GM23338 (cell line): ENCODE measurements around the gene SLC8A1. TPM values are rescaled to one million over a fixed set of nuclear protein-coding genes. Genes with fewer than 3 reads are reported as not detected.

Experiments used
- ATAC-seq: fragments of 200-7000 bp; cut with Tn5 transposase; 3 replicates; pipeline ENCODE4 v1.9.1; 2020
- DNase-seq: peaks from one replicate; pipeline ENCODE4 v3.0.0-alpha.2; 2015; ENCODE audit warnings: low spot score
- H2AFZ ChIP-seq: fragments of 200-600 bp; sonication (generic); 2 replicates; pipeline ENCODE4 v1.8.0; 2016; ENCODE audit warnings: antibody characterized with exemption, mild to moderate bottlenecking, moderate library complexity
- H3F3A ChIP-seq: fragments of 200-600 bp; sonication (generic); replicated peaks from 2 replicates; pipeline ENCODE4 v1.8.0; 2017; ENCODE audit warnings: antibody characterized with exemption, mixed run types, low read depth
- H3K27ac ChIP-seq: fragments of 200-600 bp; sonication (generic); 2 replicates; pipeline ENCODE4 v1.6.1; 2016; ENCODE audit warnings: low read depth
- H3K27me3 ChIP-seq: fragments of 200-600 bp; sonication (generic); 2 replicates; pipeline ENCODE4 v1.8.0; 2016; ENCODE audit warnings: mild to moderate bottlenecking, mixed run types, moderate library complexity; ENCODE audit not compliant: insufficient read depth
- H3K36me3 ChIP-seq: fragments of 200-600 bp; sonication (generic); 2 replicates; pipeline ENCODE4 v1.8.0; 2016; ENCODE audit warnings: mild to moderate bottlenecking; ENCODE audit not compliant: insufficient read depth
- H3K4me1 ChIP-seq: fragments of 200-600 bp; sonication (generic); 2 replicates; pipeline ENCODE4 v1.8.0; 2016; ENCODE audit warnings: mild to moderate bottlenecking, moderate library complexity; ENCODE audit not compliant: insufficient read depth
- H3K4me2 ChIP-seq: fragments of 200-600 bp; sonication (generic); 2 replicates; pipeline ENCODE4 v1.7.1; 2017; ENCODE audit warnings: mixed run types
- H3K4me3 ChIP-seq: fragments of 200-600 bp; sonication (generic); 2 replicates; pipeline ENCODE4 v1.6.1; 2016; ENCODE audit warnings: mixed run types
- H3K79me2 ChIP-seq: fragments of 200-600 bp; sonication (generic); replicated peaks from 2 replicates; pipeline ENCODE4 v1.8.0; 2017; ENCODE audit warnings: mild to moderate bottlenecking; ENCODE audit not compliant: insufficient read depth
- H3K9me2 ChIP-seq: fragments of 200-600 bp; sonication (generic); 2 replicates; pipeline ENCODE4 v1.8.0; 2017; ENCODE audit not compliant: insufficient read depth
- H4K20me1 ChIP-seq: fragments of 200-600 bp; sonication (generic); replicated peaks from 2 replicates; pipeline ENCODE4 v1.8.0; 2017; ENCODE audit warnings: mild to moderate bottlenecking; ENCODE audit not compliant: insufficient read depth
- H3K27ac Mint-ChIP-seq: 2 replicates; pipeline ENCODE4 v1.8.0; 2020; ENCODE audit warnings: inconsistent platforms, mild to moderate bottlenecking, moderate library complexity, mixed read lengths
- H3K27me3 Mint-ChIP-seq: 3 replicates; pipeline ENCODE4 v1.8.0; 2022; ENCODE audit warnings: low read depth, mild to moderate bottlenecking, moderate library complexity, mixed read lengths, inconsistent platforms; ENCODE audit not compliant: insufficient read depth, poor library complexity
- H3K36me3 Mint-ChIP-seq: 3 replicates; pipeline ENCODE4 v1.8.0; 2021; ENCODE audit warnings: low read depth, mild to moderate bottlenecking, inconsistent platforms, moderate library complexity, mixed read lengths
- H3K4me1 Mint-ChIP-seq: 3 replicates; pipeline ENCODE4 v1.8.0; 2020; ENCODE audit warnings: mild to moderate bottlenecking, inconsistent platforms, mixed read lengths
- H3K4me3 Mint-ChIP-seq: 3 replicates; pipeline ENCODE4 v1.8.0; 2021; ENCODE audit warnings: moderate library complexity, mild to moderate bottlenecking, inconsistent platforms, mixed read lengths
- H3K9me3 Mint-ChIP-seq: 3 replicates; pipeline ENCODE4 v1.8.0; 2020; ENCODE audit warnings: moderate library complexity, mild to moderate bottlenecking, inconsistent platforms, mixed read lengths
- EZH2 ChIP-seq: fragments of 200-600 bp; sonication (generic); IDR thresholded peaks from one replicate; pipeline ENCODE4 v1.8.0; 2017; ENCODE audit warnings: antibody characterized with exemption, mild to moderate bottlenecking, low read depth; ENCODE audit not compliant: unreplicated experiment
- POLR2AphosphoS5 ChIP-seq: IDR thresholded peaks from 2 replicates; pipeline ENCODE4 v1.6.1; 2016; ENCODE audit warnings: antibody characterized with exemption, low read depth
- ZNF114 ChIP-seq: fragments of 250-450 bp; sonication (Bioruptor Pico); IDR thresholded peaks from 2 replicates; pipeline ENCODE4 v1.5.0; 2020; ENCODE audit warnings: mild to moderate bottlenecking, moderate library complexity
- ZNF331 ChIP-seq: fragments of 250-450 bp; sonication (Bioruptor Pico); IDR thresholded peaks from 2 replicates; pipeline ENCODE4 v1.5.0; 2020; ENCODE audit warnings: low read depth, mild to moderate bottlenecking, moderate library complexity
- polyA plus RNA-seq: library from polyadenylated mRNA; unstranded; fragments of >200 nt; fragmentation: Nextera tagmentation; extraction: Ambion mirVana; gene quantifications from 2 replicates; pipeline ENCODE4 v1.2.1, GENCODE V29; 2016
- total RNA-seq: library from RNA; depleted of rRNA; stranded (reverse); fragments of >200 nt; shearing (Covaris generic); gene quantifications from 2 replicates; pipeline ENCODE4 v1.2.3, GENCODE V29; 2014
- TF ChIP-seq, protein P1 (sequence below): fragments of 250-450 bp; sonication (Bioruptor Pico); IDR thresholded peaks from 2 replicates; pipeline ENCODE4 v1.5.0; 2020; ENCODE audit warnings: mild to moderate bottlenecking, moderate library complexity
- TF ChIP-seq, protein P2 (sequence below), 2 experiments: fragments of 200-600 bp in 1 of 2; sonication (generic) in 1 of 2; conservative IDR thresholded peaks; 2 replicates each; pipeline versions ENCODE4 v1.5.1 to v1.6.1; 2016 to 2017; ENCODE audit warnings: antibody characterized with exemption in 2 of 2, low read depth in 2 of 2, mild to moderate bottlenecking in 2 of 2, moderate library complexity in 1 of 2

The SLC8A1 gene
- total and polyA plus RNA-seq, 2 experiments from 2014 or later: 2.5 to 3.3 TPM

DNA sequence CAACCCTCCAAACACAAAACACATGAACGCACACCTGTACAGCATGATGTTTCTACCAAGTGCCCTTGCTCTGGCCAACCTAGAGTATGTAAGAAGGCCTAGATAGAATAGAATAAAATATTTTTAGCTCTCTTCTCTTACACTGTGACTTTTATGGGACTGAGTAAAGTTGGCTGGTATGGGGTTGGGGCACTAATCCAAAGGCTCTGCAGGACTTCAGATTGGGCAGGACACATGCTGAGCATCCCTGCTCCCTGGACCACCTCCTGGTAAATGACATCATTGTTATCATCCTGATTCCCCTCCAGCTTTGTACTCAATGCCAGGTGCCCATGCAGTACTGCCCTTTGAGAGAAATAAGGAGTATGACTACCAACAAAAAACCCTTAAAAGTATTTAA, 322.2 kb downstream of the SLC8A1 start:
- Histone ChIP-seq H3F3A (no peaks in the 10 kb centered on the region), H3K27me3 (no peaks in the 10 kb centered on the region), H3K4me2 (no peak overlapping the region), H3K36me3 (no peaks in the 10 kb centered on the region), H3K79me2 (no peaks in the 10 kb centered on the region), H3K4me3 (no peak overlapping the region), H3K27ac (no peak overlapping the region), H2AFZ (no peak overlapping the region), H4K20me1 (no peaks in the 10 kb centered on the region), H3K9me2 (0 out of 2 replicates have a peak, but pooled peaks cover 6% of the 10 kb centered on the region), H3K4me1 (no peaks in the 10 kb centered on the region)
- ATAC-seq (no peak), DNase-seq (no peak)
- no peaks in the 10 kb centered on the region for H3K36me3 Mint-ChIP-seq
- TF ChIP-seq, protein P1, sequence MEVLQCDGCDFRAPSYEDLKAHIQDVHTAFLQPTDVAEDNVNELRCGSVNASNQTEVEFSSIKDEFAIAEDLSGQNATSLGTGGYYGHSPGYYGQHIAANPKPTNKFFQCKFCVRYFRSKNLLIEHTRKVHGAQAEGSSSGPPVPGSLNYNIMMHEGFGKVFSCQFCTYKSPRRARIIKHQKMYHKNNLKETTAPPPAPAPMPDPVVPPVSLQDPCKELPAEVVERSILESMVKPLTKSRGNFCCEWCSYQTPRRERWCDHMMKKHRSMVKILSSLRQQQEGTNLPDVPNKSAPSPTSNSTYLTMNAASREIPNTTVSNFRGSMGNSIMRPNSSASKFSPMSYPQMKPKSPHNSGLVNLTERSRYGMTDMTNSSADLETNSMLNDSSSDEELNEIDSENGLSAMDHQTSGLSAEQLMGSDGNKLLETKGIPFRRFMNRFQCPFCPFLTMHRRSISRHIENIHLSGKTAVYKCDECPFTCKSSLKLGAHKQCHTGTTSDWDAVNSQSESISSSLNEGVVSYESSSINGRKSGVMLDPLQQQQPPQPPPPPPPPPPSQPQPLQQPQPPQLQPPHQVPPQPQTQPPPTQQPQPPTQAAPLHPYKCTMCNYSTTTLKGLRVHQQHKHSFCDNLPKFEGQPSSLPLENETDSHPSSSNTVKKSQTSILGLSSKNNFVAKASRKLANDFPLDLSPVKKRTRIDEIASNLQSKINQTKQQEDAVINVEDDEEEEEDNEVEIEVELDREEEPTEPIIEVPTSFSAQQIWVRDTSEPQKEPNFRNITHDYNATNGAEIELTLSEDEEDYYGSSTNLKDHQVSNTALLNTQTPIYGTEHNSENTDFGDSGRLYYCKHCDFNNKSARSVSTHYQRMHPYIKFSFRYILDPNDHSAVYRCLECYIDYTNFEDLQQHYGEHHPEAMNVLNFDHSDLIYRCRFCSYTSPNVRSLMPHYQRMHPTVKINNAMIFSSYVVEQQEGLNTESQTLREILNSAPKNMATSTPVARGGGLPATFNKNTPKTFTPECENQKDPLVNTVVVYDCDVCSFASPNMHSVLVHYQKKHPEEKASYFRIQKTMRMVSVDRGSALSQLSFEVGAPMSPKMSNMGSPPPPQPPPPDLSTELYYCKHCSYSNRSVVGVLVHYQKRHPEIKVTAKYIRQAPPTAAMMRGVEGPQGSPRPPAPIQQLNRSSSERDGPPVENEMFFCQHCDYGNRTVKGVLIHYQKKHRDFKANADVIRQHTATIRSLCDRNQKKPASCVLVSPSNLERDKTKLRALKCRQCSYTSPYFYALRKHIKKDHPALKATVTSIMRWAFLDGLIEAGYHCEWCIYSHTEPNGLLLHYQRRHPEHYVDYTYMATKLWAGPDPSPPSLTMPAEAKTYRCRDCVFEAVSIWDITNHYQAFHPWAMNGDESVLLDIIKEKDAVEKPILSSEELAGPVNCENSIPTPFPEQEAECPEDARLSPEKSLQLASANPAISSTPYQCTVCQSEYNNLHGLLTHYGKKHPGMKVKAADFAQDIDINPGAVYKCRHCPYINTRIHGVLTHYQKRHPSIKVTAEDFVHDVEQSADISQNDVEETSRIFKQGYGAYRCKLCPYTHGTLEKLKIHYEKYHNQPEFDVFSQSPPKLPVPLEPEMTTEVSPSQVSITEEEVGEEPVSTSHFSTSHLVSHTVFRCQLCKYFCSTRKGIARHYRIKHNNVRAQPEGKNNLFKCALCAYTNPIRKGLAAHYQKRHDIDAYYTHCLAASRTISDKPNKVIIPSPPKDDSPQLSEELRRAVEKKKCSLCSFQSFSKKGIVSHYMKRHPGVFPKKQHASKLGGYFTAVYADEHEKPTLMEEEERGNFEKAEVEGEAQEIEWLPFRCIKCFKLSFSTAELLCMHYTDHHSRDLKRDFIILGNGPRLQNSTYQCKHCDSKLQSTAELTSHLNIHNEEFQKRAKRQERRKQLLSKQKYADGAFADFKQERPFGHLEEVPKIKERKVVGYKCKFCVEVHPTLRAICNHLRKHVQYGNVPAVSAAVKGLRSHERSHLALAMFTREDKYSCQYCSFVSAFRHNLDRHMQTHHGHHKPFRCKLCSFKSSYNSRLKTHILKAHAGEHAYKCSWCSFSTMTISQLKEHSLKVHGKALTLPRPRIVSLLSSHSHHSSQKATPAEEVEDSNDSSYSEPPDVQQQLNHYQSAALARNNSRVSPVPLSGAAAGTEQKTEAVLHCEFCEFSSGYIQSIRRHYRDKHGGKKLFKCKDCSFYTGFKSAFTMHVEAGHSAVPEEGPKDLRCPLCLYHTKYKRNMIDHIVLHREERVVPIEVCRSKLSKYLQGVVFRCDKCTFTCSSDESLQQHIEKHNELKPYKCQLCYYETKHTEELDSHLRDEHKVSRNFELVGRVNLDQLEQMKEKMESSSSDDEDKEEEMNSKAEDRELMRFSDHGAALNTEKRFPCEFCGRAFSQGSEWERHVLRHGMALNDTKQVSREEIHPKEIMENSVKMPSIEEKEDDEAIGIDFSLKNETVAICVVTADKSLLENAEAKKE: no peak
- no peak for TF ChIP-seq ZNF331
- TF ChIP-seq, protein P2, sequence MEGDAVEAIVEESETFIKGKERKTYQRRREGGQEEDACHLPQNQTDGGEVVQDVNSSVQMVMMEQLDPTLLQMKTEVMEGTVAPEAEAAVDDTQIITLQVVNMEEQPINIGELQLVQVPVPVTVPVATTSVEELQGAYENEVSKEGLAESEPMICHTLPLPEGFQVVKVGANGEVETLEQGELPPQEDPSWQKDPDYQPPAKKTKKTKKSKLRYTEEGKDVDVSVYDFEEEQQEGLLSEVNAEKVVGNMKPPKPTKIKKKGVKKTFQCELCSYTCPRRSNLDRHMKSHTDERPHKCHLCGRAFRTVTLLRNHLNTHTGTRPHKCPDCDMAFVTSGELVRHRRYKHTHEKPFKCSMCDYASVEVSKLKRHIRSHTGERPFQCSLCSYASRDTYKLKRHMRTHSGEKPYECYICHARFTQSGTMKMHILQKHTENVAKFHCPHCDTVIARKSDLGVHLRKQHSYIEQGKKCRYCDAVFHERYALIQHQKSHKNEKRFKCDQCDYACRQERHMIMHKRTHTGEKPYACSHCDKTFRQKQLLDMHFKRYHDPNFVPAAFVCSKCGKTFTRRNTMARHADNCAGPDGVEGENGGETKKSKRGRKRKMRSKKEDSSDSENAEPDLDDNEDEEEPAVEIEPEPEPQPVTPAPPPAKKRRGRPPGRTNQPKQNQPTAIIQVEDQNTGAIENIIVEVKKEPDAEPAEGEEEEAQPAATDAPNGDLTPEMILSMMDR (conservative IDR thresholded peaks at IDR 0.05; ENCODE audit: low read depth in 2 of 2): no peak
- TF ChIP-seq POLR2AphosphoS5: no peak
- no peak for TF ChIP-seq EZH2
- no peak for TF ChIP-seq ZNF114 (CRISPR knock-in tag)
- no peaks in the 10 kb centered on the region for H3K9me3 Mint-ChIP-seq
- no peaks in the 10 kb centered on the region for H3K4me1 Mint-ChIP-seq
- no peak overlapping the region for H3K4me3 Mint-ChIP-seq
- H3K27ac Mint-ChIP-seq: no peak overlapping the region
- H3K27me3 Mint-ChIP-seq: no peaks in the 10 kb centered on the region
